Measurements from ENCODE around the gene ZBTB7A. TPM values are rescaled to one million over a fixed set of nuclear protein-coding genes. Genes with fewer than 3 reads are reported as not detected.

ZBTB7A gene
- total RNA-seq, 2 donors from 2014 or later, result 29.9 to 39.6 TPM

GRCh38 chr19:4089400-4089908 lies 22.8 kb upstream of the ZBTB7A start:
- no peaks in the 10 kb centered on the region for H3K27me3 Mint-ChIP-seq (ENCODE audit: low read depth)
- H3K27ac Mint-ChIP-seq, result peak overlapping the region; percentile 92
- H3K4me1 Mint-ChIP-seq (ENCODE audit: low read depth), result peaks cover 29% of the 10 kb centered on the region
- DNase-seq (peak; percentile 51 to 67), ATAC-seq (replicated peaks in 1 of 2) (peak; percentile 78 to 82)
- peak overlapping the region; percentile 81 to 91 for H3K4me3 Mint-ChIP-seq
- no peaks in the 10 kb centered on the region for H3K9me3 Mint-ChIP-seq
- peaks cover 0 to 2% of the 10 kb centered on the region in 2 donors for H3K36me3 Mint-ChIP-seq (ENCODE audit: insufficient read depth in 2 of 2)

- DNase-seq, result no peak
- Mint-ChIP-seq H3K27ac (peak overlapping the region; percentile 92), H3K4me1 (ENCODE audit: low read depth) (peaks cover 33% of the 10 kb centered on the region), H3K9me3 (no peaks in the 10 kb centered on the region), H3K27me3 (ENCODE audit: low read depth) (no peaks in the 10 kb centered on the region), H3K36me3 (ENCODE audit: insufficient read depth in 2 of 2) (peaks cover 0 to 2% of the 10 kb centered on the region in 2 donors), H3K4me3 (peak overlapping the region; percentile 81 to 91)
- ATAC-seq (replicated peaks in 1 of 2), result peak; percentile 52 to 56
Observed at GRCh38 chr19:4088975-4089374, 22.3 kb upstream of the ZBTB7A start.

- H3K27me3 Mint-ChIP-seq (ENCODE audit: low read depth), result no peaks in the 10 kb centered on the region
- H3K36me3 Mint-ChIP-seq (ENCODE audit: insufficient read depth in 2 of 2), result peaks cover 0 to 2% of the 10 kb centered on the region in 2 donors
- ATAC-seq (replicated peaks in 1 of 2) (no peak), DNase-seq (no peak)
- H3K9me3 Mint-ChIP-seq, result no peaks in the 10 kb centered on the region
- H3K27ac Mint-ChIP-seq, result peak overlapping the region; percentile 65
- peak overlapping the region; percentile 81 to 91 for H3K4me3 Mint-ChIP-seq
- H3K4me1 Mint-ChIP-seq (ENCODE audit: low read depth), result peaks cover 38% of the 10 kb centered on the region
Observed at GRCh38 chr19:4087787-4088679, 21.3 kb upstream of the ZBTB7A start.

GRCh38 chr19:4086411-4086867 lies 19.7 kb upstream of the ZBTB7A start:
- no peaks in the 10 kb centered on the region for H3K9me3 Mint-ChIP-seq
- no peaks in the 10 kb centered on the region for H3K27me3 Mint-ChIP-seq (ENCODE audit: low read depth)
- peaks cover 38% of the 10 kb centered on the region for H3K4me1 Mint-ChIP-seq (ENCODE audit: low read depth)
- H3K27ac Mint-ChIP-seq, result no peak overlapping the region
- H3K4me3 Mint-ChIP-seq, result no peak overlapping the region
- peaks cover 0 to 2% of the 10 kb centered on the region in 2 donors for H3K36me3 Mint-ChIP-seq (ENCODE audit: insufficient read depth in 2 of 2)
- no peak for DNase-seq
- no peak for ATAC-seq (replicated peaks in 1 of 2)

GRCh38 chr19:4084547-4084877 lies 17.8 kb upstream of the ZBTB7A start:
- Mint-ChIP-seq H3K27ac (peak overlapping the region; percentile 85), H3K4me1 (ENCODE audit: low read depth) (peaks cover 31% of the 10 kb centered on the region), H3K36me3 (ENCODE audit: insufficient read depth in 2 of 2) (no peaks in the 10 kb centered on the region), H3K4me3 (peak overlapping the region; percentile 70 to 77), H3K27me3 (ENCODE audit: low read depth) (no peaks in the 10 kb centered on the region), H3K9me3 (no peaks in the 10 kb centered on the region)
- DNase-seq, result no peak
- ATAC-seq (replicated peaks in 1 of 2), result no peak

GRCh38 chr19:4083677-4084546 lies 17.2 kb upstream of the ZBTB7A start:
- no peaks in the 10 kb centered on the region for H3K9me3 Mint-ChIP-seq
- H3K4me3 Mint-ChIP-seq, result peak overlapping the region; percentile 70 to 77
- peak overlapping the region; percentile 85 for H3K27ac Mint-ChIP-seq
- ATAC-seq (replicated peaks in 1 of 2) (peak; percentile 65 to 77), DNase-seq (peak; percentile 40 to 55)
- H3K27me3 Mint-ChIP-seq (ENCODE audit: low read depth), result no peaks in the 10 kb centered on the region
- H3K36me3 Mint-ChIP-seq (ENCODE audit: insufficient read depth in 2 of 2), result no peaks in the 10 kb centered on the region
- peaks cover 31% of the 10 kb centered on the region for H3K4me1 Mint-ChIP-seq (ENCODE audit: low read depth)

GRCh38 chr19:4082172-4082571 lies 15.5 kb upstream of the ZBTB7A start:
- H3K9me3 Mint-ChIP-seq, result no peaks in the 10 kb centered on the region
- H3K27ac Mint-ChIP-seq, result no peak overlapping the region
- no peak overlapping the region for H3K4me3 Mint-ChIP-seq
- no peak for DNase-seq
- H3K27me3 Mint-ChIP-seq (ENCODE audit: low read depth), result no peaks in the 10 kb centered on the region
- peaks cover 35% of the 10 kb centered on the region for H3K4me1 Mint-ChIP-seq (ENCODE audit: low read depth)
- ATAC-seq (replicated peaks in 1 of 2), result no peak
- no peaks in the 10 kb centered on the region for H3K36me3 Mint-ChIP-seq (ENCODE audit: insufficient read depth in 2 of 2)

- H3K9me3 Mint-ChIP-seq, result no peaks in the 10 kb centered on the region
Observed at GRCh38 chr19:4081441-4082129, 14.9 kb upstream of the ZBTB7A start.

GRCh38 chr19:4080473-4080872 lies 13.8 kb upstream of the ZBTB7A start:
- H3K4me3 Mint-ChIP-seq, result no peak overlapping the region
- peaks cover 41% of the 10 kb centered on the region for H3K4me1 Mint-ChIP-seq (ENCODE audit: low read depth)
- H3K27ac Mint-ChIP-seq, result no peak overlapping the region
- no peak for DNase-seq
- no peaks in the 10 kb centered on the region for H3K36me3 Mint-ChIP-seq (ENCODE audit: insufficient read depth in 2 of 2)
- ATAC-seq (replicated peaks in 1 of 2), result no peak
- no peaks in the 10 kb centered on the region for H3K27me3 Mint-ChIP-seq (ENCODE audit: low read depth)
- H3K9me3 Mint-ChIP-seq, result no peaks in the 10 kb centered on the region

More at GRCh38 chr19:4081441-4082129, 14.9 kb upstream of the ZBTB7A start:
- Mint-ChIP-seq H3K36me3 (ENCODE audit: insufficient read depth in 2 of 2) (no peaks in the 10 kb centered on the region), H3K27me3 (ENCODE audit: low read depth) (no peaks in the 10 kb centered on the region), H3K27ac (peak overlapping the region; percentile 81), H3K4me3 (no peak overlapping the region), H3K4me1 (ENCODE audit: low read depth) (peaks cover 38% of the 10 kb centered on the region)
- DNase-seq (no peak), ATAC-seq (replicated peaks in 1 of 2) (no peak)

- peak; percentile 72 for ATAC-seq (replicated peaks in 1 of 2)
- Mint-ChIP-seq H3K27ac (peak overlapping the region; percentile 45), H3K4me3 (peak overlapping the region; percentile 72 to 79), H3K36me3 (ENCODE audit: insufficient read depth in 2 of 2) (no peaks in the 10 kb centered on the region), H3K9me3 (no peaks in the 10 kb centered on the region), H3K27me3 (ENCODE audit: low read depth) (no peaks in the 10 kb centered on the region), H3K4me1 (ENCODE audit: low read depth) (peaks cover 40% of the 10 kb centered on the region)
- DNase-seq, result peak; percentile 67 to 74
Observed at GRCh38 chr19:4077800-4078684, 11.3 kb upstream of the ZBTB7A start.

GRCh38 chr19:4077007-4077374 lies 10.3 kb upstream of the ZBTB7A start:
- H3K27me3 Mint-ChIP-seq (ENCODE audit: low read depth), result no peaks in the 10 kb centered on the region
- ATAC-seq (replicated peaks in 1 of 2) (no peak), DNase-seq (no peak)
- H3K4me3 Mint-ChIP-seq, result peak overlapping the region; percentile 12 to 79
- H3K9me3 Mint-ChIP-seq, result no peaks in the 10 kb centered on the region
- H3K4me1 Mint-ChIP-seq (ENCODE audit: low read depth), result peaks cover 40% of the 10 kb centered on the region
- no peak overlapping the region for H3K27ac Mint-ChIP-seq
- H3K36me3 Mint-ChIP-seq (ENCODE audit: insufficient read depth in 2 of 2), result no peaks in the 10 kb centered on the region

- DNase-seq, result peak in 1 of 2 donors; percentile 49
- Mint-ChIP-seq H3K4me1 (ENCODE audit: low read depth) (peaks cover 40% of the 10 kb centered on the region), H3K27me3 (ENCODE audit: low read depth) (no peaks in the 10 kb centered on the region), H3K27ac (peak overlapping the region; percentile 1), H3K36me3 (ENCODE audit: insufficient read depth in 2 of 2) (no peaks in the 10 kb centered on the region), H3K4me3 (peak overlapping the region in 1 of 2 donors; percentile 60), H3K9me3 (no peaks in the 10 kb centered on the region)
- ATAC-seq (replicated peaks in 1 of 2), result peak; percentile 35 to 44
Observed at GRCh38 chr19:4075373-4075772, 8.7 kb upstream of the ZBTB7A start.

All from activated T-cell treated with anti-CD3 and anti-CD28 coated beads, Interleukin-2, amount 50 U/mL, for 72 hours (primary cell).